HG02981 (cell line): Measurements from ENCODE around the gene OR2C1.

Source experiments
- ATAC-seq: cut with Tn5 transposase; IDR thresholded peaks from one replicate; pipeline ENCODE4 v1.9.1; 2021; ENCODE audit warnings: mild to moderate bottlenecking, moderate library complexity; ENCODE audit not compliant: unreplicated experiment

The OR2C1 gene

DNA sequence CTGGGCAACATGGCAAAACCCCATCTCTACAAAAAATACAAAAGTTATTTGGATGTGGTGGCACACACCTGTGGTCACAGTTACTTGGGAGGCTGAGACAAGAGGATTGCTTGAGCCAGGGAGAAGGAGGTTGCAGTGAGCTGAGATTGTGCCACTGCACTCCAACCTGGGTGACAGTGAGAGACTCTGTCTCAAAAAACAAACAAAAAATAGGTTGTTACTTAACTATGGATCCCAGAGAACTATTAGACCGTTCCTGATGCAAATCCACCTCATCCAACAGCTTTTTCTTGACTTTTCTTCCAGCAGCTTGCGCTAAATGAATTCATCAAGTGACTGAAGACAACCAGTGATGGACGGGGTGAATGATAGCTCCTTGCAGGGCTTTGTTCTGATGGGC, at the start of gene OR2C1:
Gene OR2C1 (plus strand): TSS at position 301 of the 400 bp plus-strand sequence. CDS start 52 bp downstream, at position 353.
- ATAC-seq, result no peak

DNA sequence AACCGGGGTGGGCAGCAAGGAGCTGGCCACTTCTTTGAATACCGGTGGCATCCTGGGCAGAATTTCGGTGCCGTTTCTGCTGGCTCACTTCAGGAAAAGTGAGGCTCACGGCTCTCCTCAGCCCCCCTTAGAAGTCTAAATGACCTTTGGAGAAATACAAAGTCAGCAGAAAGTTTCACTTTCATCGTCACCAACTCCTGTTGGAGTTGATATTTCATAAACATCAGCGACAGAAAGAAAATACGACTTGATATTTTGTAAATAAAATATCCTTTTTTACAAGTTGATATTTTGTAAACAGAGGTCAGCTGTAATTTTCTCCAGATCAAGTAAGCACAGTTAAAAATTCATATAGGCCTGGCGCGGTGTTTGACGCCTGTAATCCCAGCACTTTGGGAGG, 49.6 kb upstream of the OR2C1 start:
- ATAC-seq, result no peak

DNA sequence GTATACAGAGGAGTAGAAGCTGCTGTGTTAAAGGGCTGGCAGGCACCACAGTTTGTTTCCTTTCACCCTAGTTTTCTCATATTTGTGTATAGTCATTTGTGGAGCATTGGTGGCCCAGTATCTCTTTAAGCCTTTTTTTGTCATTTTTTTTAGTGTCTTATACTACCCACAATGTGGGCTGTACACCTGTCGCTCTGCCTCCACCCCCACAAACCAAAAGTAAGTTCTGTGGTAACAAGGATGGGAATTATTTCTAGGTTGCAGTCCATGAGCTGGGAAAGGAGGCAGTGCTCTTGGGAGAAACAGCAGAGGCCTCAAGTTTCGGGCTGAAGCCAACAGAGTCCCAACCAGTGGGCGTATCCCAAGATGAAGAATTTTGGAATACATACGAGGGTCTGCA, 44.2 kb upstream of the OR2C1 start:
- ATAC-seq, result no peak

DNA sequence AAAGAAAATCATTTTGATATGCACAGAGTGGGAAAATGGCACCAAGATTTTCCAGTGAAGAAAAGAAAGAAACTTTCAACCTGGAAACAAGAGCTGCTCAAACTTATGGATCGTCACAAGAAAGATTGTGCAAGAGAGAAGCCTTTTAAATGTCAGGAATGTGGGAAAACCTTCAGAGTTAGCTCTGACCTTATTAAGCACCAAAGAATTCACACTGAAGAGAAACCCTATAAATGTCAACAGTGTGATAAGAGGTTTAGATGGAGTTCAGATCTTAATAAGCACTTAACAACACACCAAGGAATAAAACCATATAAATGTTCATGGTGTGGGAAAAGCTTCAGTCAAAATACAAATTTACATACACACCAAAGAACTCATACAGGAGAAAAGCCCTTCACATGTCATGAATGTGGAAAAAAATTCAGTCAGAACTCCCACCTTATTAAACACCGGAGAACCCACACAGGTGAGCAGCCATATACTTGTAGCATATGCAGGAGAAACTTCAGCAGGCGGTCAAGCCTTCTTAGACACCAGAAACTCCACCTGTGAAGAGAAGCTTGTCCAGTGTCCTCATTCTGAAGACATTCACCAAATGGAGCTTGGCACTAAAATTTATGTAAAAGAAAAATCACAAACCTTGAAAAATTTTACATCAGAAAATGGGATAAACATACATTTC, 38.2 kb upstream of the OR2C1 start:
- ATAC-seq, result no peak

DNA sequence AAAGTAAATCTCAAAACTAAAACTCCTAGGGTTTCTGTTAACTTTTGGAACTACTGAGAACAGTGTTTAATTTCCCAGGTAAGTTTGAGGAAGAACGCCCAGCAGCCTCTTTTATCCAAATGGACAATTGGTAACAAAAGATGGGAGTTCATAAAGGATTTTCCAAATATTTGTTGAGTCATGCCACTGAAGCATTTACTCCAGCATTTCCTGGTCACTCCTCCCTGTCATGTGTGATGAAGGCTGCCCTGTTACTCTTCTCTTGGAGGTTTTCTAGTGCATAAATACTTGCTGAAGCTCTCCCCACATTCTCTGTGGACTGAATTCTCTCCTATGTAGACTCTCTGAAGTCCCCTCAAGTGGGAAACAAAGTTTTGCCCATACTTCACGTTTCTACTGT, 33.9 kb upstream of the OR2C1 start:
- ATAC-seq, result no peak

DNA sequence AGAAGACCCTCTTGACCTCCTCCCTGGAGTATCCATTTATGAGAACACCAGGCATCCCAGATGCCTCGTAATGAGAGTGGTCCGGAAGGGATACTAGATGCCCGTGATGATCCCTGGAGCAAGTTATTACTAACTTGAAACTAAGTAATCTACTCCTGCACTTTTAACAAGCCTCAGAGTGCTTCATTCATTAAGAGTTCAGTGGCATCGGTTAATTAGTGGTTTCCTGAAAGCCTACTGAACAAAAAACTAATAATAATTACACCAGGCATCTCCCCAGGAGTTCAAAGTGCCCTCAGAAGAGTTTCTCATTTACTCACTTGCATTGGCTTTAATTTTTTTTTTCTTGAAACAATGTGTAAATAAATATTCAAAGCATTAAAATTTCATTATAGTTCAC, 28.2 kb upstream of the OR2C1 start:
- ATAC-seq, result no peak

DNA sequence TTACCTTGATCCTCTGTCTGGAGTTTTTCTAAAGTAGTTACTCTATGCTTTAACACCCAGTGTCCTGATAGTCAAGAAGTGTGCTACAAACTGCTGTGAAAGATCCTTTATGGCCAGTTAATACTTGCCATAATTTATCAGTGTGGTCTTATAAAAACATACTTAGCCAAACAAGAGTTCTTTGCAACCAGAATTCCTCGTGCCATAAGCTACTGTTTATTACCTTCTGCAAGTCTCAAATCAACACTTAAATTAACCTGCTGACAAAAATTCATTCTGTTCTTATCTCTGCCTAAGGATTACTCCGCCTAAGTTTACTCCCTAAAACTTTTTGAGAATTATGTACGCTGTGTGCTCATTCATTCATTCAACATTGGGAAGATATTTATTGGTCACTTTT, 27.6 kb upstream of the OR2C1 start:
- ATAC-seq, result no peak

DNA sequence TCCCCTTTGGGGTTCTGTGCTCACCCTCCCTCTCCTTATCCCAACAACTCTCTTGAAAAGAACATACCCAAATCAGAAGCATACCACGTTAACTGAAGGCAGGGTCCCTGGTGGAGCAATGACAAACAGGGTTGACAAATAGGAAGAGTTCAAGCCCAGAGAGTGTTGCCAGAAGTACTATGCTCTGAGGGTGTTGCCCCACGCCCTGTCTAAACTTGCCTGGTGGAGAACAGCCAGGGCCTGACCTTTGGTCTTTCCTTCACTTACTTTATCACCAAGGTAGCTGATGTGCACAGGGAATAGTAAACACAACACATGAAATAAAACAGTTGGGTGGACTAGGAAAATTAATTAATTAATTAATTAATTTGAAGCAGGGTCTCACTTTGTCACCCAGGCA, 27.0 kb upstream of the OR2C1 start:
- ATAC-seq, result no peak

DNA sequence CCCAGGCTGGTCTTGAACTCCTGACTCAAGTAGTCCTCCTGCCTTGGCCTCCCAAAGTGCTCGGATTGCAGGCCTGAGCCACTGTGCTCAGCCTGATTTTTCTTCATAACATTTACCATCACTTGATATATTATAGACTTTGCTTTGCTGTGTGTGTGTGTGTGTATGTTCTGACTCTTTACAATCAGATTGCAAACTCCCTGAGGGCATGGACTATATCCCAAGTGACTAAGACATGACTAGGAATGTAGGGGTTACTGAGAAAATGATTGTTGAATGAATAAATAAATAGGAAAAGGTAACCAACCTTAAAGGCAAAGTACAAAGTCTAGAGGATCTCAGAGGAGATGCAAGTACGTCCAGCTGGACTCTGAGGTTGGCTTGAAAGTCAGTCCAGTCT, 9.6 kb upstream of the OR2C1 start:
- ATAC-seq, result no peak

DNA sequence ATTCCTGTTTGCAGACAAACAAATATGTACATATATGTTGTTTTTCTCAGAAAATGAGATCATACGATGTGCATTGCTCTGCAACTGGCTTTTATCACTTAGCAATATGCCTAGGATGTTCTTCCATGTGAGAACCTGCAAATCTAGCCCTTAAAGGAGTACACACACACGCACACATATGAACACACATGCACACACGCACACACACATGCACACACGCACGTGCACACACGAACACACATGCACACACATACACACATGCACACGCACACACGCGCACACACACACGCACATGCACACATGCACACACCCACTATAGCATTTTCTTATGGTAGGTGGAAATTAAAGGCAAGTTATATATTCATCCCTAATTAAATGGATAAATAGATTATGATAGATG, 8.1 kb upstream of the OR2C1 start:
- no peak for ATAC-seq

DNA sequence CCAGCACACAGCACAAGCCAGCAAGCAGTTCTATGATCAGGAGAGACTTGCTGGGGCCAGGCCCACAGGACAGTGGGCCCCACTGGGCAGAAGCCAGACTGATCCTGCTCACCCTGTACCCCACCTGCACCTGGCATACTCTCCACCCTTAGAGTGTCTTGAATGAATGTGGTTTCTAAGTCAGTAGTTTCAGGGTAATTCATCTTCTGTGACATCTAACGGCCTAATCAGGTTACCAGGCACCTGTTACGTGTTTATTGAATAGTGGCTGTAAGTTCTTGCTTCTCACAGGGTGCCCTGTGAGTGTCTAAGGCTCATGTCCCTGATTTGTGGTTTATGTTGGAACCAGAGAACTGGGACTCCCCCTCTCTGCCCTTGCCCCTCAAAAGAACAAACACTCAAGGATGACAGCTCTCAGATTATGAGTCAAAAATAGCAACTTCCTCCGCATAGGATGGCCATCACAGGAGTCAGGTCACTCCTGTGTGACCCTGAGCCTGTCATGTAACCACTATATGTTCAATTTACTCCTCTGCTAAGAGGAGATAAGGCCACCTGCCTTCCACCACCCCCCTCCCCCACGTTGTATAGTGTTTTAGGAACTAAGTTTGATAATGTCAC, 7.0 kb upstream of the OR2C1 start:
- no peak for ATAC-seq

DNA sequence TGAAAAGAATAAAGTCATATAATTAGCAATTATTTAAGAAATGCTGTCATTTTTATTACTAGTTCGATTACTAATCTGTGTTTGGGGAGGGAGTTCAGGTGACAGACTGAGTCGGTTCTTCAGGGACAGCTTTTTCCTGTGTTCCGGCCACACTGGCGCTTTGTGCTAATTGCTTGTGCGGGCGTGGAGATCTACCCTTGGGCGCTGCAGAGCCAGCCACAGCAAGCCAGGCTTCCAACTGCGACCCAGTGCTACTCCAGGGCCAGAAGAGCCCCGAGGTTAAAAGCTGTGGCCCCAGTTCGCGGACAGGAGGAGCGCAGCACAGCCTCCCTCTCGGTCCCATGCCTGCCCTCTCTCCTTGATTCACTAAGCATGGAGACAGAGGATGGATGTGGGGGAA, 6.5 kb upstream of the OR2C1 start:
- no peak for ATAC-seq

DNA sequence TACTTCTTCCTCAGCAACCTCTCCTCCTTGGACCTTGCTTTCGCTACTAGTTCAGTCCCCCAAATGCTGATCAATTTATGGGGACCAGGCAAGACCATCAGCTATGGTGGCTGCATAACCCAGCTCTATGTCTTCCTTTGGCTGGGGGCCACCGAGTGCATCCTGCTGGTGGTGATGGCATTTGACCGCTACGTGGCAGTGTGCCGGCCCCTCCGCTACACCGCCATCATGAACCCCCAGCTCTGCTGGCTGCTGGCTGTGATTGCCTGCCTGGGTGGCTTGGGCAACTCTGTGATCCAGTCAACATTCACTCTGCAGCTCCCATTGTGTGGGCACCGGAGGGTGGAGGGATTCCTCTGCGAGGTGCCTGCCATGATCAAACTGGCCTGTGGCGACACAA, 429 bp downstream of the OR2C1 start:
- ATAC-seq, result no peak

DNA sequence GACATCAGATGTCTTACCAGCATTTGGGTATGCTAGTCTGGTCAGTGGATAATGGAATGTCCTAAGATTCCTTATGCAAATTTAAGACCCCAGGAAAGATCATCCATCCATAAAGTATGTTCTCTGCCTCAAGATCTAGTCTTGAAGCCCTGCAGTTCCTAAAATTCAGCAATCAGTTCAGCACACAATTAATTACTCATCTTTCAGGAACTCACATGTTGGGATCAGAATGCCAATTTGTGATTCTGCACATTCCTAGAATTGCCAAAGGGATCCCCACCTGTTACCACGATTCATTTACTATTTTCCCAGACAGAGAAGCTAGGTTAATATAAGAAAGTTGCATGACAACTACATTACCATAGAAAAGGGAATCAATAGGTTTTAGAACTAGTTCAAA, 3.2 kb downstream of the OR2C1 start:
- no peak for ATAC-seq

DNA sequence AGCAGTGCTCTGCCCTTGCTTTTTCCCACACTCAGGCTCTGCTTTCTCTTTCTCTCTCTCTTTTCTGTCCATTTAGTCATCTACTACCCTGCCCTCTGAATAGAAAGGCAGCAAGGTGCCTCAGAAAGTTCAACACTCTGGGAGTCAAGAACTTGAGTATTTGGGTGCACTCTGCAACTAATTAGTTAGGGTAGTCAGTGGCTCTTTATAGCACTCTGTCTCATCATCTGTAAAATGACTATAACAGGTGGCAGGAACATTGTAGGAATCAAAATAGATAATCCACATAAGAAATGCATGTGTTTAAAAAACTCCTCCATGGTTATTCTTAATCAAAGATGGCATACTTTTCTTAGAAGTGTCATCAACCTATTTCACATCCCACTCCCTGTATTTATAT, 7.2 kb downstream of the OR2C1 start:
- ATAC-seq, result no peak

DNA sequence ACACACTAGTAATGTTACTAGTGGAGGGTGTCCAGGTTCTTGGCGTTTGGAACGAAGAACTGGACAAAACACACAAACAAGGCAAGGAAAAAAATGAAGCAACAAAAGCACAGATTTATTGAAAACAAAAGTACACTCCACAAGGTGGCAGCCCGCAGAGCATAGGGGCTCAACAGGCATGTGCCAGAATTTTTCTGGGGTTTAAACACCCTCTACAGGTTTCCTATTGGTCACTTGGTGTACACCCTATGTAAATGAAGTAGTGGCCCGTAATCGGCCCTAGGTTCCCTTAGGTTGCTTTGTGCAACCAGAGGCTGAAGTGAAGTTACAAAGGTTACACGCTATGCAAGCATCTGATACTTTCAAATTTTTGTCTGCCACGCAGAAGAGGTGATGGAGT, 8.1 kb downstream of the OR2C1 start:
- no peak for ATAC-seq

DNA sequence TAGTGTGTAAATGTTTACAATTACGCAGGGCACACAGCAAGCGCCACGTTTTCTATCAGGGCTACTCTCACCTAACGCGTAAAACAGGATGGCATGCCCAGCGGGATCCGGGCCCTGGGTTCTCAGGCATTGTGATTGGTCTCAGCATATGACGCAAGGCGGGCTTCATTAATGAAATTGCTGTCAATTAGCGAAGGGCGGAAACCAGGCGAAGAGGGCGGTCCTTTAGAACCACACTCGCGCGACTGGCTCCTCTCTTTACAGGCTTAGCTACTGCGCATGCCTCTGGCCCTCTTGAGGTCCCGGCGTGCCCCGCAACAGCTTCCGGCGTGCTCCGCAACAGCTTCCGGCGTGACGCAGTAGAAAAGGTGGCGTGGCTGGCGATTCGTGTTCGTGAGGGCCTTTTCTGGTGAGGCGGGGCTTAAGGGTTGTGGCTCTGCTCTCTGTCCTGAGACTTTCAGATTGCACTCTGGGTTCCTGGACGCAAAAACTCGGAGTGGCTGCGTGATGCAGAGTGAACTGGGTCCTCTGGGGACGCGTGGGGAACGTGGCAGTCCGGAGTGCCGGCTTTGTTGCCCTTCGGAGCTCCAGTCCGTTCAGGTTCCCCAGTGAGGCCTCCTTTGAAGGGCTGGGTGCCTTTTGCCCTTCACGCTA, 9.2 kb downstream of the OR2C1 start:
- ATAC-seq, result no peak

DNA sequence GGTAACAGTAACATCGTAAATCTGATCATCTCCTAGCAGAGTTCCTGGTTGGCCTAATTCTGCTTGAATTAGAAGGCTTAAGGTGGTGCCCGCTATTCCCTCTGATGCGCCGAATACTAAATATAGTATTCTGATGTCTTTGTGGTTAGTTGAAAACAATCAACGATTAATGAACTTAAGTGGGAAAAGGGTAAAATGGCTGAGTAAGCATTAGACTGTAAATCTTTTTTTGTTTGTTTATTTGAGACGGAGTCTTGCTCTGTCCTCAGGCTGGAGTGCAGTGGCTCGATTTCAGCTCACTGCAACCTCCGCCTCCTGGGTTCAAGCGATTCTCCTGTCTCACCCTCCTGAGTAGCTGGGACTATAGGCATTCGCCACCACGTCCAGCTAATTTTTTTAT, 13.4 kb downstream of the OR2C1 start:
- ATAC-seq, result no peak

DNA sequence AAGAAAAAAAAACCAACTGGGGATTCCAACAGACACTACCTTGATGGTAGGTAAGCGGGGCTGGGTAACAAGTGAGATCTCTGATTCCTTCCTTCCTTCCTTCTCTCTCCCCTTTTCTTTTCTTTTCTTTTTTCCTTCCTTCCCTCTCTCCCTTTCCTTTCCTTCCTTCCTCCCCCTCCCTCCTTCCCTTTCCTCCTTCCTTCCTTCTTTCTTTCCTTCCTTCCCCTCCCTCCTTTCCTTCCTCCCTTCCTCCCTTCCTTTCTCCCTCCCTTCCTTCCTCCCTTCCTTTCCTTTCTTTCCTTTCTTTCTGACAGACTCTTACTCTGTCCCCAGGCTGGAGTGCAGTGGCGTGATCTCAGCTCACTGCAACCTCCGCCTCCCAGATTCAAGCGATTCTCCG, 20.0 kb downstream of the OR2C1 start:
- ATAC-seq, result no peak

DNA sequence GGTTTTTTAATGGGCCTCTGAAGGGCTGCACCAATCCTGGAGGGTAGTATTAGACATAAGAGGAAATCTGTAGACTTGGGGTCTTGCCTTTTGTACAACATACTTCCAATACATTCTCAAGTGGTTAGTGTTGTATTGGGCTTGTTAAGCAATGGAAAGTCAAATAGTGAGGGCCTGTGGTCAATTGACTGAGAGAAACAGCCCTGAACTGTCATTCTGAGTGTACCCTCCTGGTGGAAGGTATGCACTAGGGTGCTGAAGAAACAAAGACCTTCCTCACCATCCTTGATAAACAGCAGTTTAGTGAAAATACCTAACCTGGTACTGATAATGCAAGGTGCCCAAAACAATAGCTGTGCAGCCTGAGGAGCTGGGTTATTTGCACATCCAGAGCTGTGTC, 22.2 kb downstream of the OR2C1 start:
- no peak for ATAC-seq

DNA sequence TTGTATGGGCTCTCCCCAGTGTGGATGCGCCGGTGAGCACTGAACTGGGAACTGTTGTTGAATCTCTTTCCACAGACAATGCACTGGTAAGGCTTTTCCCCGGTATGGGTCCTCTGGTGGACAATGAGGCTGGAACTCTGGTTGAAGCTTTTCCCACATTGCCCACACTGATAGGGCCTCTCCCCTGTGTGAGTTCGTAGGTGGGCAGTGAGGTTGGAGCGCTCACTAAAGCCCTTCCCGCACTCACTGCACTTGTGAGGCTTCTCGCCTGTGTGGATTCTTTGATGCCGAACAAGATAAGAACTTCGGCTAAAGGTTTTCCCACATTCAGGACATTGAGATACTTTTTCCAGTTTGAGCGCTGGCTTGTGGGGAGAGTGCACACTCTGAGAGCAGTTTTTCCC, 27.4 kb downstream of the OR2C1 start:
- ATAC-seq, result no peak

DNA sequence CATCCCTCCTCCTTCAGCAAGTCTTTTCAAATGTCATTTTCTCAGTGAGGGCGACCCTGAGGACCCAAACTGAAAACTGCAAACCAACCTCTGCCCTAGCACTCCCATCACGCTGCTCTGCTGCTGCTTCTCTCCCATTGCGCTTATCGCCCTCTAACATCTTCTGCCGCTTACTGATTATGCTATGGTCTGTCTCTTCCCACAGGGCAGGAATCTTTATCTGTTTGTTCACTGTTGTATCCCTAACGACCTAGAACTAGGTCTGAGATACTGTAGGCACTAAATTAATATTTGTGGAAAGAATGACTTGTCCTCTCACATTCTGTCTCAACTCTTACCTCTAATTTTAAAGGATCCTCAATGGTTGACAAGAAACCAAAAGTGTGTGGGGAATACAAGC, 32.6 kb downstream of the OR2C1 start:
- ATAC-seq, result no peak
